Nephron (organoid): ENCODE data around the gene UGGT2.

ENCODE experiments used
- H3K27ac Mint-ChIP-seq, 3 experiments: 2 replicates each; pipeline ENCODE4 v1.8.0; 2020; ENCODE audit warnings: mixed read lengths in 3 of 3, mild to moderate bottlenecking in 2 of 3, moderate library complexity in 1 of 3
- H3K27me3 Mint-ChIP-seq: 2 replicates; pipeline ENCODE4 v1.8.0; 2021; ENCODE audit warnings: low read depth, mild to moderate bottlenecking, moderate library complexity, mixed read lengths
- H3K36me3 Mint-ChIP-seq: 2 replicates; pipeline ENCODE4 v1.8.0; 2020; ENCODE audit warnings: low read depth, mixed read lengths
- H3K4me1 Mint-ChIP-seq: 2 replicates; pipeline ENCODE4 v1.8.0; 2020; ENCODE audit warnings: mixed read lengths
- H3K4me3 Mint-ChIP-seq, 3 experiments: 2 replicates each; pipeline ENCODE4 v1.8.0; 2020; ENCODE audit warnings: mild to moderate bottlenecking in 3 of 3, mixed read lengths in 3 of 3, moderate library complexity in 2 of 3
- H3K9me3 Mint-ChIP-seq: 2 replicates; pipeline ENCODE4 v1.8.0; 2020; ENCODE audit warnings: mixed read lengths
- CTCF ChIP-seq, 3 experiments: fragments of 200-600 bp; sonication (generic); IDR thresholded peaks; one replicate each; pipeline ENCODE4 v1.5.0; 2021; ENCODE audit warnings: antibody characterized with exemption in 3 of 3; ENCODE audit not compliant: unreplicated experiment in 3 of 3

UGGT2 gene

GRCh38 chr13:96025283-96025682, 27.9 kb downstream of the UGGT2 start:
- TF ChIP-seq CTCF (IDR thresholded peaks at IDR 0.05; ENCODE audit: unreplicated experiment in 3 of 3), result no peak
- Mint-ChIP-seq H3K27me3 (no peaks in the 10 kb centered on the region), H3K36me3 (peaks cover 10% of the 10 kb centered on the region), H3K4me1 (no peaks in the 10 kb centered on the region), H3K9me3 (no peaks in the 10 kb centered on the region), H3K4me3 (no peak overlapping the region), H3K27ac (no peak overlapping the region)

- no peaks in the 10 kb centered on the region for H3K27me3 Mint-ChIP-seq
- no peak overlapping the region for H3K4me3 Mint-ChIP-seq
- H3K36me3 Mint-ChIP-seq, result peaks cover 22% of the 10 kb centered on the region
- no peak overlapping the region for H3K27ac Mint-ChIP-seq
- TF ChIP-seq CTCF (IDR thresholded peaks at IDR 0.05; ENCODE audit: unreplicated experiment in 3 of 3), result no peak
- peaks cover 2% of the 10 kb centered on the region for H3K9me3 Mint-ChIP-seq
- no peaks in the 10 kb centered on the region for H3K4me1 Mint-ChIP-seq
These were observed 32.3 kb downstream of the UGGT2 start for GRCh38 chr13:96020931-96021330.

DNA sequence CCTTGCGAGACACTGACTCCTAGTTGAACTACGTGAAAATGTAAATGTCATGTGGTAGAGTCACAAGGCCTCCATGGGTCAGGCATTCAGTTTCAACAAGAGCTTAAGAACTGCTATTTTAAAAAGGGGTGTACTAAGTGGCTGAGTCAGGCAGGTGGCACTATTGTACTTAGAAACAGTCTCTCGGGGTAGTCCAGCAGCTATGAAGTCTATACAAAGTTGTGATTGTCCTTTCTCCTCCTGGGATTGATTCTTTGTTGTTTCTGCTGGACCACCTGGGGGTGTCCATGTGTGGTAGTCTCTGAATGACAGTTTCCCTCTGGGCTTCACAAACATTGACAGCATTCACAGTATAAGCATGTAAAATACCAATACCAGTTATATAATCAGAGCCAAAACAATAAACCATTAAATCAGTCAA, 33.0 kb downstream of the UGGT2 start:
- TF ChIP-seq CTCF (IDR thresholded peaks at IDR 0.05; ENCODE audit: unreplicated experiment in 3 of 3), result peak; percentile 65 to 74 (median 69)
- Mint-ChIP-seq H3K9me3 (peaks cover 5% of the 10 kb centered on the region), H3K36me3 (peaks cover 29% of the 10 kb centered on the region), H3K27me3 (no peaks in the 10 kb centered on the region), H3K27ac (peak overlapping the region in 1 of 3 experiments; percentile 11), H3K4me1 (no peaks in the 10 kb centered on the region), H3K4me3 (no peak overlapping the region)

GRCh38 chr13:96018135-96018534, 35.1 kb downstream of the UGGT2 start:
- Mint-ChIP-seq H3K27ac (no peak overlapping the region), H3K27me3 (no peaks in the 10 kb centered on the region), H3K4me1 (no peaks in the 10 kb centered on the region), H3K36me3 (peaks cover 35% of the 10 kb centered on the region), H3K4me3 (no peak overlapping the region), H3K9me3 (peaks cover 5% of the 10 kb centered on the region)
- no peak for TF ChIP-seq CTCF (IDR thresholded peaks at IDR 0.05; ENCODE audit: unreplicated experiment in 3 of 3)

DNA sequence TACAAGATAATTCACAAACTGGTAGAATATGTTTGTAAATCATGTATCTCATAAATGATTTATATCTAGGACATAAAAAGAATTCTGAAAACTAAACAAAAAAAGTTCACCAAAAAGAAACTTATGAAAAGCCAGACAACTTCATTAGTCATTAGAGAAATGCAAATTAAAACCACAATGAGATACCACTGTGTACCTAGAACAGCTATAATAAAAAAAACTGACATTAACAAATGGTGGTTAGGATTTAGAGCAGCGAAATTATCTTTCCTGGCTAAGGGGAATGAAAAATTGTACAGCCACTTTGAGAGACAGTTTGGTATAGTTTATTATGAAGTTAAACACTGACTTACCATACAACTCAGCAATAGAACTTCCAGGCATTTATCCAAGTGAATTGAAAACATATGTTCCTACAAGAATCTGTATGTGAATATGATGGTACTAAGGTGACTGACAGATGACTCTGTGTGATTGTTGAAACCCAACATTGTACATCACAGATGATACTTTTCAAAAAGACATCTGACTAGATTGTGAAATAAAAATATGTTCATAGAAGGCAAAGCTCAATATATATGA, 41.8 kb downstream of the UGGT2 start:
- peak overlapping the region; percentile 62 to 66 (median 65) for H3K27ac Mint-ChIP-seq
- H3K4me3 Mint-ChIP-seq, result no peak overlapping the region
- no peak for TF ChIP-seq CTCF (IDR thresholded peaks at IDR 0.05; ENCODE audit: unreplicated experiment in 3 of 3)
- H3K9me3 Mint-ChIP-seq, result peaks cover 27% of the 10 kb centered on the region
- no peaks in the 10 kb centered on the region for H3K27me3 Mint-ChIP-seq
- H3K4me1 Mint-ChIP-seq, result peaks cover 7% of the 10 kb centered on the region
- peaks cover 56% of the 10 kb centered on the region for H3K36me3 Mint-ChIP-seq

- no peaks in the 10 kb centered on the region for H3K27me3 Mint-ChIP-seq
- H3K4me1 Mint-ChIP-seq, result no peaks in the 10 kb centered on the region
- peaks cover 26% of the 10 kb centered on the region for H3K9me3 Mint-ChIP-seq
- TF ChIP-seq CTCF (IDR thresholded peaks at IDR 0.05; ENCODE audit: unreplicated experiment in 3 of 3), result no peak
- no peak overlapping the region for H3K4me3 Mint-ChIP-seq
- peaks cover 45% of the 10 kb centered on the region for H3K36me3 Mint-ChIP-seq
- no peak overlapping the region for H3K27ac Mint-ChIP-seq
These were observed 49.9 kb downstream of the UGGT2 start for GRCh38 chr13:96003304-96003703.
